Thymus (tissue), 11 donors: Measurements from ENCODE around the gene GRK5. TPM values are rescaled to one million over a fixed set of nuclear protein-coding genes. Genes with fewer than 3 reads are reported as not detected.
A peak's percentile ranks its signal among the peaks of the same experiment; 100 is the strongest.

Experiments
- DNase-seq, 9 donors: peaks; one replicate each; pipeline ENCODE4 v3.0.0-alpha.2; 2013; ENCODE audit warnings: low spot score in 9 of 9, low read depth in 6 of 9, missing footprints in 1 of 9
- H3K27ac ChIP-seq, 2 donors: one replicate each; pipeline ENCODE4 v1.5.1; 2013; ENCODE audit warnings: control low read depth in 1 of 2, low read depth in 1 of 2, low read length in 1 of 2, mild to moderate bottlenecking in 1 of 2, moderate library complexity in 1 of 2
- H3K27me3 ChIP-seq, 2 donors: one replicate each; pipeline ENCODE4 v1.5.1; 2013; ENCODE audit warnings: low read length in 1 of 2; ENCODE audit not compliant: control insufficient read depth in 2 of 2, insufficient read depth in 1 of 2
- H3K36me3 ChIP-seq, 2 donors: one replicate each; pipeline ENCODE4 v1.5.1; 2013; ENCODE audit warnings: low read length in 1 of 2, mild to moderate bottlenecking in 1 of 2, moderate library complexity in 1 of 2; ENCODE audit not compliant: control insufficient read depth in 2 of 2, insufficient read depth in 2 of 2
- H3K4me1 ChIP-seq, 2 donors: one replicate each; pipeline ENCODE4 v1.5.1; 2013; ENCODE audit warnings: low read length in 2 of 2; ENCODE audit not compliant: control insufficient read depth in 2 of 2, insufficient read depth in 2 of 2
- H3K4me3 ChIP-seq, 2 donors: one replicate each; pipeline ENCODE4 v1.5.1; 2013; ENCODE audit warnings: low read length in 2 of 2, control low read depth in 1 of 2, mild to moderate bottlenecking in 1 of 2
- H3K9me3 ChIP-seq, 2 donors: one replicate each; pipeline ENCODE4 v1.5.1; 2013; ENCODE audit warnings: low read length in 1 of 2, mild to moderate bottlenecking in 1 of 2; ENCODE audit not compliant: control insufficient read depth in 2 of 2, insufficient read depth in 1 of 2
- WGBS: extraction: QIAGEN DNeasy Blood & Tissue Kit; methylation state at CpG from one replicate; pipeline ENCODE4 v1.1.7; 2013; 5-methylcytosine and 5-hydroxymethylcytosine counted together
- polyA plus RNA-seq: library from polyadenylated mRNA; stranded (reverse); fragments of 200-250 nt; gene quantifications from one replicate; pipeline ENCODE4 v1.2.3, GENCODE V29; 2013
- total RNA-seq: library from RNA; stranded (reverse); fragments of 120-200 nt; gene quantifications from one replicate; pipeline ENCODE4 v1.2.4, GENCODE V29; 2013
- donor health status: healthy.

The GRK5 gene
- total and polyA plus RNA-seq, 2 donors = 14.4 to 18.5 TPM

- Histone ChIP-seq H3K4me1 (peaks cover 0 to 11% of the 10 kb centered on the region in 2 donors), H3K27ac (no peak overlapping the region), H3K36me3 (no peaks in the 10 kb centered on the region), H3K4me3 (no peak overlapping the region), H3K27me3 (no peaks in the 10 kb centered on the region), H3K9me3 (no peaks in the 10 kb centered on the region)
- no peak for DNase-seq
- WGBS = 99% methylated on average over 4 of the region's 4 CpGs
Observed at GRCh38 chr10:119190353-119190752, 17.0 kb upstream of the GRK5 start.

GRCh38 chr10:119190954-119191785 lies 16.2 kb upstream of the GRK5 start:
- no peaks in the 10 kb centered on the region for H3K9me3 ChIP-seq
- no peak overlapping the region for H3K4me3 ChIP-seq
- H3K4me1 ChIP-seq = peaks cover 0 to 11% of the 10 kb centered on the region in 2 donors
- DNase-seq = no peak
- no peaks in the 10 kb centered on the region for H3K36me3 ChIP-seq
- no peak overlapping the region for H3K27ac ChIP-seq
- WGBS = 60% methylated on average over 5 of the region's 5 CpGs
- no peaks in the 10 kb centered on the region for H3K27me3 ChIP-seq

- Histone ChIP-seq H3K9me3 (no peaks in the 10 kb centered on the region), H3K4me3 (no peak overlapping the region), H3K4me1 (peaks cover 0 to 11% of the 10 kb centered on the region in 2 donors), H3K27me3 (no peaks in the 10 kb centered on the region), H3K27ac (no peak overlapping the region), H3K36me3 (no peaks in the 10 kb centered on the region)
- DNase-seq = no peak
- WGBS = 76% methylated on average over 4 of the region's 4 CpGs
Observed at GRCh38 chr10:119191881-119192280, 15.5 kb upstream of the GRK5 start.

GRCh38 chr10:119197921-119198320 lies 9.4 kb upstream of the GRK5 start:
- 80% methylated on average over 4 of the region's 4 CpGs for WGBS
- DNase-seq = no peak
- no peaks in the 10 kb centered on the region for H3K27me3 ChIP-seq
- H3K4me1 ChIP-seq = peaks cover 0 to 2% of the 10 kb centered on the region in 2 donors
- H3K27ac ChIP-seq = no peak overlapping the region
- H3K4me3 ChIP-seq = no peak overlapping the region
- H3K36me3 ChIP-seq = no peaks in the 10 kb centered on the region
- H3K9me3 ChIP-seq = no peaks in the 10 kb centered on the region

- DNase-seq = peak in 3 of 9 donors; percentile 17 to 53 (median 25)
- Histone ChIP-seq H3K27me3 (no peaks in the 10 kb centered on the region), H3K9me3 (no peaks in the 10 kb centered on the region), H3K4me1 (peaks cover 0 to 2% of the 10 kb centered on the region in 2 donors), H3K27ac (no peak overlapping the region), H3K4me3 (no peak overlapping the region), H3K36me3 (no peaks in the 10 kb centered on the region)
- WGBS = 44% methylated on average over 7 of the region's 7 CpGs
Observed at GRCh38 chr10:119198438-119198837, 8.9 kb upstream of the GRK5 start.

GRCh38 chr10:119199231-119199992 lies 8.0 kb upstream of the GRK5 start:
- no peaks in the 10 kb centered on the region for H3K27me3 ChIP-seq
- H3K27ac ChIP-seq = no peak overlapping the region
- 64% methylated on average over 9 of the region's 9 CpGs for WGBS
- H3K36me3 ChIP-seq = no peaks in the 10 kb centered on the region
- H3K4me3 ChIP-seq = no peak overlapping the region
- peak in 6 of 9 donors; percentile 43 to 84 (median 62) for DNase-seq
- peaks cover 0 to 2% of the 10 kb centered on the region in 2 donors for H3K4me1 ChIP-seq
- no peaks in the 10 kb centered on the region for H3K9me3 ChIP-seq

GRCh38 chr10:119201233-119201632 lies 6.1 kb upstream of the GRK5 start:
- Histone ChIP-seq H3K36me3 (no peaks in the 10 kb centered on the region), H3K27me3 (no peaks in the 10 kb centered on the region), H3K27ac (no peak overlapping the region), H3K4me1 (peaks cover 0 to 7% of the 10 kb centered on the region in 2 donors), H3K9me3 (peaks cover 0 to 2% of the 10 kb centered on the region in 2 donors), H3K4me3 (no peak overlapping the region)
- DNase-seq = no peak
- 88% methylated on average over 1 of the region's 1 CpG for WGBS

- 91% methylated on average over 4 of the region's 4 CpGs for WGBS
- Histone ChIP-seq H3K36me3 (no peaks in the 10 kb centered on the region), H3K27ac (no peak overlapping the region), H3K9me3 (peaks cover 0 to 6% of the 10 kb centered on the region in 2 donors), H3K27me3 (no peaks in the 10 kb centered on the region), H3K4me1 (peaks cover 0 to 11% of the 10 kb centered on the region in 2 donors), H3K4me3 (no peak overlapping the region)
- DNase-seq = no peak
Observed at GRCh38 chr10:119203006-119203405, 4.4 kb upstream of the GRK5 start.
